ENCODE data around the gene MYO1G. TPM values are rescaled to one million over a fixed set of nuclear protein-coding genes. Genes with fewer than 3 reads are reported as not detected.

The MYO1G gene
- total and polyA plus RNA-seq, 9 of the 15 experiments (the other 6 are each of a cell fraction or from before 2014, with no cell fraction given): 0.03 to 0.62 (median 0.13) TPM; not detected in 1

GRCh38 chr7:44994877-44995554, 16.2 kb upstream of the MYO1G start (continued):
- TF ChIP-seq NR4A1 (CRISPR knock-in tag; IDR thresholded peaks at IDR 0.05) (no peak), NR4A1 (tag; IDR thresholded peaks at IDR 0.05) (peak; percentile 39; the same call in 1 of the 2 replicates), TAF15 (IDR thresholded peaks at IDR 0.05; ENCODE audit: low read depth, low read length) (no peak), ZC3H8 (IDR thresholded peaks at IDR 0.05) (no peak), HLTF (IDR thresholded peaks at IDR 0.05) (no peak), MAZ (CRISPR knock-in tag; conservative IDR thresholded peaks at IDR 0.05 in 1 of 2, IDR thresholded peaks at IDR 0.05 in 1 of 2) (peak; percentile 42 to 51; a peak in 1 of 4 replicates), PRMT5 (CRISPR knock-in tag; IDR thresholded peaks at IDR 0.05) (no peak), RBM25 (IDR thresholded peaks at IDR 0.05; ENCODE audit: low read depth, low read length, severe bottlenecking) (no peak), FOXK2 (conservative IDR thresholded peaks at IDR 0.05 in 1 of 2, IDR thresholded peaks at IDR 0.05 in 1 of 2; ENCODE audit: low read depth in 2 of 2) (peak; percentile 61 to 70; a peak in 2 of 4 replicates), ZBTB34 (CRISPR knock-in tag; IDR thresholded peaks at IDR 0.05) (no peak)
- TF ChIP-seq, protein P1, sequence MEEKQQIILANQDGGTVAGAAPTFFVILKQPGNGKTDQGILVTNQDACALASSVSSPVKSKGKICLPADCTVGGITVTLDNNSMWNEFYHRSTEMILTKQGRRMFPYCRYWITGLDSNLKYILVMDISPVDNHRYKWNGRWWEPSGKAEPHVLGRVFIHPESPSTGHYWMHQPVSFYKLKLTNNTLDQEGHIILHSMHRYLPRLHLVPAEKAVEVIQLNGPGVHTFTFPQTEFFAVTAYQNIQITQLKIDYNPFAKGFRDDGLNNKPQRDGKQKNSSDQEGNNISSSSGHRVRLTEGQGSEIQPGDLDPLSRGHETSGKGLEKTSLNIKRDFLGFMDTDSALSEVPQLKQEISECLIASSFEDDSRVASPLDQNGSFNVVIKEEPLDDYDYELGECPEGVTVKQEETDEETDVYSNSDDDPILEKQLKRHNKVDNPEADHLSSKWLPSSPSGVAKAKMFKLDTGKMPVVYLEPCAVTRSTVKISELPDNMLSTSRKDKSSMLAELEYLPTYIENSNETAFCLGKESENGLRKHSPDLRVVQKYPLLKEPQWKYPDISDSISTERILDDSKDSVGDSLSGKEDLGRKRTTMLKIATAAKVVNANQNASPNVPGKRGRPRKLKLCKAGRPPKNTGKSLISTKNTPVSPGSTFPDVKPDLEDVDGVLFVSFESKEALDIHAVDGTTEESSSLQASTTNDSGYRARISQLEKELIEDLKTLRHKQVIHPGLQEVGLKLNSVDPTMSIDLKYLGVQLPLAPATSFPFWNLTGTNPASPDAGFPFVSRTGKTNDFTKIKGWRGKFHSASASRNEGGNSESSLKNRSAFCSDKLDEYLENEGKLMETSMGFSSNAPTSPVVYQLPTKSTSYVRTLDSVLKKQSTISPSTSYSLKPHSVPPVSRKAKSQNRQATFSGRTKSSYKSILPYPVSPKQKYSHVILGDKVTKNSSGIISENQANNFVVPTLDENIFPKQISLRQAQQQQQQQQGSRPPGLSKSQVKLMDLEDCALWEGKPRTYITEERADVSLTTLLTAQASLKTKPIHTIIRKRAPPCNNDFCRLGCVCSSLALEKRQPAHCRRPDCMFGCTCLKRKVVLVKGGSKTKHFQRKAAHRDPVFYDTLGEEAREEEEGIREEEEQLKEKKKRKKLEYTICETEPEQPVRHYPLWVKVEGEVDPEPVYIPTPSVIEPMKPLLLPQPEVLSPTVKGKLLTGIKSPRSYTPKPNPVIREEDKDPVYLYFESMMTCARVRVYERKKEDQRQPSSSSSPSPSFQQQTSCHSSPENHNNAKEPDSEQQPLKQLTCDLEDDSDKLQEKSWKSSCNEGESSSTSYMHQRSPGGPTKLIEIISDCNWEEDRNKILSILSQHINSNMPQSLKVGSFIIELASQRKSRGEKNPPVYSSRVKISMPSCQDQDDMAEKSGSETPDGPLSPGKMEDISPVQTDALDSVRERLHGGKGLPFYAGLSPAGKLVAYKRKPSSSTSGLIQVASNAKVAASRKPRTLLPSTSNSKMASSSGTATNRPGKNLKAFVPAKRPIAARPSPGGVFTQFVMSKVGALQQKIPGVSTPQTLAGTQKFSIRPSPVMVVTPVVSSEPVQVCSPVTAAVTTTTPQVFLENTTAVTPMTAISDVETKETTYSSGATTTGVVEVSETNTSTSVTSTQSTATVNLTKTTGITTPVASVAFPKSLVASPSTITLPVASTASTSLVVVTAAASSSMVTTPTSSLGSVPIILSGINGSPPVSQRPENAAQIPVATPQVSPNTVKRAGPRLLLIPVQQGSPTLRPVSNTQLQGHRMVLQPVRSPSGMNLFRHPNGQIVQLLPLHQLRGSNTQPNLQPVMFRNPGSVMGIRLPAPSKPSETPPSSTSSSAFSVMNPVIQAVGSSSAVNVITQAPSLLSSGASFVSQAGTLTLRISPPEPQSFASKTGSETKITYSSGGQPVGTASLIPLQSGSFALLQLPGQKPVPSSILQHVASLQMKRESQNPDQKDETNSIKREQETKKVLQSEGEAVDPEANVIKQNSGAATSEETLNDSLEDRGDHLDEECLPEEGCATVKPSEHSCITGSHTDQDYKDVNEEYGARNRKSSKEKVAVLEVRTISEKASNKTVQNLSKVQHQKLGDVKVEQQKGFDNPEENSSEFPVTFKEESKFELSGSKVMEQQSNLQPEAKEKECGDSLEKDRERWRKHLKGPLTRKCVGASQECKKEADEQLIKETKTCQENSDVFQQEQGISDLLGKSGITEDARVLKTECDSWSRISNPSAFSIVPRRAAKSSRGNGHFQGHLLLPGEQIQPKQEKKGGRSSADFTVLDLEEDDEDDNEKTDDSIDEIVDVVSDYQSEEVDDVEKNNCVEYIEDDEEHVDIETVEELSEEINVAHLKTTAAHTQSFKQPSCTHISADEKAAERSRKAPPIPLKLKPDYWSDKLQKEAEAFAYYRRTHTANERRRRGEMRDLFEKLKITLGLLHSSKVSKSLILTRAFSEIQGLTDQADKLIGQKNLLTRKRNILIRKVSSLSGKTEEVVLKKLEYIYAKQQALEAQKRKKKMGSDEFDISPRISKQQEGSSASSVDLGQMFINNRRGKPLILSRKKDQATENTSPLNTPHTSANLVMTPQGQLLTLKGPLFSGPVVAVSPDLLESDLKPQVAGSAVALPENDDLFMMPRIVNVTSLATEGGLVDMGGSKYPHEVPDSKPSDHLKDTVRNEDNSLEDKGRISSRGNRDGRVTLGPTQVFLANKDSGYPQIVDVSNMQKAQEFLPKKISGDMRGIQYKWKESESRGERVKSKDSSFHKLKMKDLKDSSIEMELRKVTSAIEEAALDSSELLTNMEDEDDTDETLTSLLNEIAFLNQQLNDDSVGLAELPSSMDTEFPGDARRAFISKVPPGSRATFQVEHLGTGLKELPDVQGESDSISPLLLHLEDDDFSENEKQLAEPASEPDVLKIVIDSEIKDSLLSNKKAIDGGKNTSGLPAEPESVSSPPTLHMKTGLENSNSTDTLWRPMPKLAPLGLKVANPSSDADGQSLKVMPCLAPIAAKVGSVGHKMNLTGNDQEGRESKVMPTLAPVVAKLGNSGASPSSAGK (IDR thresholded peaks at IDR 0.05): no peak
- TF ChIP-seq, protein P2, sequence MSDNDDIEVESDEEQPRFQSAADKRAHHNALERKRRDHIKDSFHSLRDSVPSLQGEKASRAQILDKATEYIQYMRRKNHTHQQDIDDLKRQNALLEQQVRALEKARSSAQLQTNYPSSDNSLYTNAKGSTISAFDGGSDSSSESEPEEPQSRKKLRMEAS (CRISPR knock-in tag; IDR thresholded peaks at IDR 0.05): no peak
- TF ChIP-seq, protein P3, sequence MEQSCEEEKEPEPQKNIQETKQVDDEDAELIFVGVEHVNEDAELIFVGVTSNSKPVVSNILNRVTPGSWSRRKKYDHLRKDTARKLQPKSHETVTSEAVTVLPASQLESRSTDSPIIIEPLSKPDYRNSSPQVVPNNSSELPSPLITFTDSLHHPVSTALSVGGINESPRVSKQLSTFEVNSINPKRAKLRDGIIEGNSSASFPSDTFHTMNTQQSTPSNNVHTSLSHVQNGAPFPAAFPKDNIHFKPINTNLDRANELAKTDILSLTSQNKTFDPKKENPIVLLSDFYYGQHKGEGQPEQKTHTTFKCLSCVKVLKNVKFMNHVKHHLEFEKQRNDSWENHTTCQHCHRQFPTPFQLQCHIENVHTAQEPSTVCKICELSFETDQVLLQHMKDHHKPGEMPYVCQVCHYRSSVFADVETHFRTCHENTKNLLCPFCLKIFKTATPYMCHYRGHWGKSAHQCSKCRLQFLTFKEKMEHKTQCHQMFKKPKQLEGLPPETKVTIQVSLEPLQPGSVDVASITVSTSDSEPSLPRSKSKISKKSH (CRISPR knock-in tag; IDR thresholded peaks at IDR 0.05): no peak
